Ishikawa (cell line): ENCODE data around the gene SPRR1B.

Source experiments
- CEBPB ChIP-seq: IDR thresholded peaks from 2 replicates; pipeline ENCODE4 v1.6.1; 2012
- CREB1 ChIP-seq: IDR thresholded peaks from 2 replicates; pipeline ENCODE4 v1.6.1; 2012; ENCODE audit warnings: low read depth
- NFIC ChIP-seq: IDR thresholded peaks from 2 replicates; pipeline ENCODE4 v1.6.1; 2012
- RAD21 ChIP-seq: IDR thresholded peaks from 2 replicates; pipeline ENCODE4 v1.6.1; 2012; ENCODE audit warnings: low read depth
- TCF12 ChIP-seq: IDR thresholded peaks from 2 replicates; pipeline ENCODE4 v1.6.1; 2012; ENCODE audit warnings: low read depth
- ZBTB7A ChIP-seq: IDR thresholded peaks from 2 replicates; pipeline ENCODE4 v1.6.1; 2012; ENCODE audit warnings: low read depth

DNA sequence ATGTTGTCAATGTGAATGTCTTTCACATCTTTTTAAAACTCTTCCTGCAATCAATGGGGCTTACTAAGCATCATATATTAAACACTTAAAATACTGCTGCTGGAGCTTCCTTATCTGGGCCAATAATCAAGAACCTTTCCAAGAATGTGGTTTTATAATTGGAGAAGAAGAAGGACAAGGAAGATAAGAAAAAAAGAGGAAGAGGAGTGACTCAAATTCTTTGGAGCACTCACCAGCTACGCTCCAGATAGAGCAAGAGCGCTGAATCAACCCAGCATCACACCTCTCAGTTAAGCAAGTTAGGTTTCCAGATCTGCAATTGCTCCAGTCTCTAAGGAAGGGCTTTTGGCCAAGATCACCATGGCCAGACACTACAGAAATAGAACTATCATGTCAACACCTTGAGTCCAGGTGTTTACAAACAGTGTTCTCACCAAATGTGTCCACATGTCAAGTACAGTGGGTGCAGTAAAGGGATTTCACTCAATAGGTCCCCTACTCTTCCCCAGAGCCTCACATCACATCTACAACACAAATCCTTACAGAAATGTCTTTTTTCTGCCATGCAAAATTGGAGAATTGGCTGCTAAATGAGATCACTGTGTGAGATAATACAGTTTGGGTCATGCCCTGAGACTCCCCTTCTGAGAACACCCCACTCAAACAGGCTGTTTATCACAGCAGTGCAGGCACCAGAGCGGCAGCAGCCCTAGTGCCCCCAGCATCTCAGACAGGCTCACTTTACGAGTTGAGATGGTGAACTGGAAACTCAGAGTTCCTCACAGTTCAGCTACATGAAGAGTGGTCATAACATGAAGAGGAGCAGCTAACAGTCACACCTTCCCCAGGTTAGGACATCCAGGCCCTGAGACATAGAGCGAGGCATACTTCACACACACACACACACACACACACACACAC lies 42.1 kb downstream of the SPRR1B start:
- TF ChIP-seq RAD21, result no peak
- TF ChIP-seq NFIC, result no peak
- no peak for TF ChIP-seq CEBPB
- no peak for TF ChIP-seq CREB1
- no peak for TF ChIP-seq TCF12
- no peak for TF ChIP-seq ZBTB7A
